AG04449 (cell line): ENCODE results near the gene CYP11A1.

Experiments used
- CTCF ChIA-PET: fragments of 350-600 bp; formaldehyde crosslinking; extraction: SDS; loops from one replicate; lab custom pipeline; 2021; ENCODE audit warnings: antibody characterized with exemption; lab: Yijun Ruan, JAX
- POLR2A ChIA-PET: fragments of 400-600, 350-600 bp; formaldehyde crosslinking; extraction: SDS; loops from one replicate; lab custom pipeline; 2020; ENCODE audit warnings: antibody characterized with exemption, inconsistent platforms; lab: Yijun Ruan, JAX
- DNase-seq: peaks from one replicate; pipeline ENCODE4 v3.0.0-alpha.2; 2010; ENCODE audit warnings: low read depth, low spot score
- H3K4me3 ChIP-seq: 2 replicates; pipeline ENCODE4 v1.5.1; 2011; ENCODE audit warnings: low read depth, mild to moderate bottlenecking, control low read depth, low read length
- CTCF ChIP-seq: IDR thresholded peaks from one replicate; pipeline ENCODE4 v1.5.1; 2011; ENCODE audit warnings: mild to moderate bottlenecking, moderate library complexity, low read length, control low read depth, inconsistent platforms; ENCODE audit not compliant: insufficient read depth; ENCODE audit errors: missing control alignments

CYP11A1 gene

DNA sequence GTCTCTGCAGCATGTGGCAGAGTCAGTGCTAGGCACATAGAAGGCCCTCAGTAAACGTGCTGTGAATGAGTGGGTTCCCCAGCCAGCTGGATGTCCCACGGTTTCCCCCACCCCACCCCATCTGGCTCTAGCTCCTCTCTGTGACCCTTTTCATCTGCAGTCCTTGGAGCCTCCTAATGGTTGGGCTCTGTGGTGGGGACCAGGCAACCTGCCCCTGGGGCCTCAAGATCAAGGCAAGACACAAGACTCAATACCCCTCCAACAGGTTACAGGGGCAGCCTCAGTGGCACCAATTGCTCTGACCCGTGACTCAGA is 17.1 kb upstream of the CYP11A1 start:
- no peak for DNase-seq
- ChIA-PET CTCF (interaction anchor here (1.1 to 32.0 kb wide), 15 partner anchors 8 to 384 kb away, joined by 3 to 1700 read pairs (median 11); partner anchors contain the start of genes SEMA7A and UBL7), POLR2A (interaction anchor here (1.0 to 1.6 kb wide), 5 partner anchors 19 to 232 kb away, joined by 3 to 6 read pairs (median 4); partner anchors contain the start of genes CLK3 and SEMA7A)
- no peak overlapping the region for H3K4me3 ChIP-seq
- TF ChIP-seq CTCF = no peak

GRCh38 chr15:74383695-74384565 is 16.5 kb upstream of the CYP11A1 start:
- TF ChIP-seq CTCF = no peak
- H3K4me3 ChIP-seq = no peak overlapping the region
- ChIA-PET CTCF (interaction anchor here (1.2 to 32.0 kb wide), 16 partner anchors 8 to 385 kb away, joined by 3 to 1700 read pairs (median 12); partner anchors contain the start of genes ARID3B, SEMA7A and UBL7), POLR2A (interaction anchor here (1.0 to 1.6 kb wide), 3 partner anchors 23 to 233 kb away, joined by 3 to 4 read pairs (median 3); partner anchors contain the start of gene CLK3)
- no peak for DNase-seq

DNA sequence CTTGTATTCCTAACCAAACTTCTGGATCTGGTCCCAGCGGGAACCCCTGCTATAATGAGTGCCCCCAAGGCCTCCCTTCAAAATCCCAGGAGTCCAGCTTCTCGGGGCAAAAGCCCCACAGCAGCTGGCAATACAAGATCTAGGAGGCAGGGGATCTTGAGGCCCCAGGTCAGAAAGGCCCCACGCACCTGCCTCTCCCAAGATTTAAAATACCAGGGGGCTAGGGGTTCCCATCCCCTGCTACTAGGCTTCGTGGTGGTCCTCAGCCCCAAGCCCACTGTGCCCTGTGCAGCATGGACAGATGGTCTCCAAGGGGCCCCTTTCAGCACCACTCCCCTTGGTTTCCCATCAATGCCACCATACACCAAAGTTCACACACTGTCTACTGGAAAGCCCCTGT is 15.8 kb upstream of the CYP11A1 start:
- DNase-seq = no peak
- no peak overlapping the region for H3K4me3 ChIP-seq
- ChIA-PET CTCF (interaction anchor here (1.5 to 32.0 kb wide), 14 partner anchors 7 to 249 kb away, joined by 6 to 1700 read pairs (median 20); partner anchors contain the start of genes ARID3B, SEMA7A and UBL7), POLR2A (interaction anchor here (1.0 to 1.6 kb wide), 2 partner anchors 14 to 232 kb away, joined by 3 read pairs; partner anchors contain the start of gene CLK3)
- TF ChIP-seq CTCF = no peak

GRCh38 chr15:74382004-74382816 is 14.8 kb upstream of the CYP11A1 start:
- H3K4me3 ChIP-seq = no peak overlapping the region
- CTCF ChIA-PET = interaction anchor here (0.6 to 32.0 kb wide), 35 partner anchors 9 to 402 kb away, joined by 3 to 1700 read pairs (median 6); partner anchors contain the start of genes ARID3B, CLK3, CYP11A1 and SEMA7A
- peak; percentile 98 for TF ChIP-seq CTCF
- POLR2A ChIA-PET = interaction anchor here (0.5 to 1.6 kb wide), 5 partner anchors 15 to 61 kb away, joined by 3 to 4 read pairs (median 3); no protein-coding TSS in a partner anchor
- no peak for DNase-seq

DNA sequence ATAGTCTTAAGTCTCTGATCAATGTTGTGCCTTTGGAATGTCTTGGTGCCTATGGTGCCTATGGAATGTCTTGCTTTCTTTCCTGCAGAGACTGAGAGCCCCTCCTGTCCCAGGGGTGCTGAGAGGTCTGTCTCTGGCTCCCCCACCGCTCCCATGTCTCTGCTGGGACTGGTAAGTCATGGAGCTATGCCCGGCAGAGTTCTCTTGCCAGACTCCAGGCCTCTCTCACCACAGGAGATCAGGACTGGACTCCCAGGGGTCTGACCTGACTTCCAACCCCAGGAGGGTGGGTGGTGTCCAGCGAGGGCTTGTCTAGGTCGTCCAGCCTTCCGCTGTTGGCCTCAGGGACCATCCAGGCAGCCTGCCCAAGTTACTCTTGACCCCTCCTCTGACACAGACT is 14.0 kb upstream of the CYP11A1 start:
- CTCF ChIA-PET = interaction anchor here (0.9 to 32.0 kb wide), 17 partner anchors 8 to 387 kb away, joined by 4 to 1700 read pairs (median 13); partner anchors contain the start of genes CYP11A1, SEMA7A and UBL7
- no peak overlapping the region for H3K4me3 ChIP-seq
- DNase-seq = no peak
- POLR2A ChIA-PET = interaction anchor here (1.2 to 1.3 kb wide), 2 partner anchors 21 to 62 kb away, joined by 3 to 4 read pairs; no protein-coding TSS in a partner anchor
- no peak for TF ChIP-seq CTCF
